Neural progenitor cell (in vitro differentiated cells): Measurements from ENCODE around the gene E2F6. TPM values are rescaled to one million over a fixed set of nuclear protein-coding genes. Genes with fewer than 3 reads are reported as not detected.

Experiments used
- DNase-seq: peaks from one replicate; pipeline ENCODE4 v3.0.0-alpha.2; 2016; ENCODE audit warnings: low spot score
- H2AFZ ChIP-seq: fragments of 200-600 bp; sonication (generic); replicated peaks from 2 replicates; pipeline ENCODE4 v1.6.1; 2016; ENCODE audit warnings: antibody characterized with exemption
- H3F3A ChIP-seq: fragments of 200-600 bp; sonication (generic); 2 replicates; pipeline ENCODE4 v1.6.1; 2016; ENCODE audit warnings: antibody characterized with exemption, low read depth
- H3K27ac ChIP-seq: fragments of 200-600 bp; sonication (generic); 2 replicates; pipeline ENCODE4 v1.5.1; 2016; ENCODE audit warnings: mild to moderate bottlenecking
- H3K27me3 ChIP-seq: fragments of 200-600 bp; sonication (generic); 2 replicates; pipeline ENCODE4 v1.6.1; 2016; ENCODE audit warnings: mild to moderate bottlenecking, moderate library complexity
- H3K36me3 ChIP-seq: fragments of 200-600 bp; sonication (generic); 2 replicates; pipeline ENCODE4 v1.5.1; 2016
- H3K4me1 ChIP-seq: fragments of 200-600 bp; sonication (generic); 2 replicates; pipeline ENCODE4 v1.6.1; 2016; ENCODE audit warnings: mixed run types
- H3K4me2 ChIP-seq: fragments of 200-600 bp; sonication (generic); 2 replicates; pipeline ENCODE4 v1.6.1; 2016
- H3K4me3 ChIP-seq: fragments of 200-600 bp; sonication (generic); 2 replicates; pipeline ENCODE4 v1.5.1; 2016
- H3K79me2 ChIP-seq: fragments of 200-600 bp; sonication (generic); 2 replicates; pipeline ENCODE4 v1.6.1; 2016; ENCODE audit warnings: low read depth
- H3K9ac ChIP-seq: fragments of 200-600 bp; sonication (generic); 2 replicates; pipeline ENCODE4 v1.6.1; 2016
- H3K9me3 ChIP-seq: fragments of 200-600 bp; sonication (generic); 2 replicates; pipeline ENCODE4 v1.5.1; 2016; ENCODE audit warnings: low read depth
- H4K20me1 ChIP-seq: fragments of 200-600 bp; sonication (generic); 2 replicates; pipeline ENCODE4 v1.6.1; 2016; ENCODE audit warnings: low read depth
- H3K27ac Mint-ChIP-seq: 3 replicates; pipeline ENCODE4 v1.8.0; 2021; ENCODE audit warnings: mixed read lengths
- H3K27me3 Mint-ChIP-seq: 2 replicates; pipeline ENCODE4 v1.8.0; 2022; ENCODE audit warnings: low read depth, mild to moderate bottlenecking, inconsistent platforms, moderate library complexity, mixed read lengths; ENCODE audit not compliant: insufficient read depth
- H3K36me3 Mint-ChIP-seq: 3 replicates; pipeline ENCODE4 v1.8.0; 2021; ENCODE audit warnings: mixed read lengths
- H3K4me1 Mint-ChIP-seq: 3 replicates; pipeline ENCODE4 v1.8.0; 2021; ENCODE audit warnings: mixed read lengths
- H3K4me3 Mint-ChIP-seq: 3 replicates; pipeline ENCODE4 v1.8.0; 2021; ENCODE audit warnings: mild to moderate bottlenecking, moderate library complexity, mixed read lengths
- H3K9me3 Mint-ChIP-seq: 3 replicates; pipeline ENCODE4 v1.8.0; 2020; ENCODE audit warnings: mixed read lengths
- EZH2 ChIP-seq: fragments of 200-600 bp; sonication (generic); IDR thresholded peaks from 2 replicates; pipeline ENCODE4 v1.6.1; 2017; ENCODE audit warnings: antibody characterized with exemption, mild to moderate bottlenecking, moderate library complexity
- EZH2phosphoT487 ChIP-seq: fragments of 200-600 bp; sonication (generic); IDR thresholded peaks from 2 replicates; pipeline ENCODE4 v1.6.1; 2017; ENCODE audit warnings: antibody characterized with exemption
- total RNA-seq: library from RNA; depleted of rRNA; stranded (reverse); fragments of >200 nt; gene quantifications from 2 replicates; pipeline ENCODE4 v1.2.3, GENCODE V29; 2015; ENCODE audit warnings: low replicate concordance
- TF ChIP-seq, protein P1 (sequence below): fragments of 200-600 bp; sonication (generic); IDR thresholded peaks from 2 replicates; pipeline ENCODE4 v1.5.1; 2017; ENCODE audit warnings: antibody characterized with exemption, mild to moderate bottlenecking

The E2F6 gene
- total RNA-seq, 1 donor from 2014 or later = 36.3 TPM

DNA sequence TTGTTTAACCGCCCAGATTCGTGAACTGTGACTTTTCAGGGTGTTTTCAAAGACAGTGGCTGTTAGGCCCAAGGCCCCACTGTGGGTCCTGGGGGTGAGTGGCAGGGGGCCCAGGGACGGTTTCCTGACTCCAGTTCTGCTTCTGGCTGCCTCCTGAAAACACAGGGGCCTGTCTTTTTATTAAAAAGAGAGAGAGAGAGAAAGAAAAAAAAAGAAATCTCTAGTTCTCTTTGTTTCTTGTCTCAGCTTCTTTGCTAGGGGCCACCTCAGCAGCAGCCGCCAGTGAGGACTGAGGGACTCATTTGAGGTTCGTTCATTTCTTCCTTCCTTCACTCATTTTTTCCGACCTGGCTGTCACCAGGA lies 15.4 kb upstream of the E2F6 start:
- DNase-seq = peak; percentile 28
- peaks cover 36% of the 10 kb centered on the region for H3F3A ChIP-seq
- peaks cover 33% of the 10 kb centered on the region for H3K79me2 ChIP-seq
- peak overlapping the region; percentile 94 for H3K4me2 ChIP-seq
- peaks cover 61% of the 10 kb centered on the region for H3K4me1 Mint-ChIP-seq
- H3K27me3 Mint-ChIP-seq = peaks cover 9% of the 10 kb centered on the region
- peak overlapping the region; percentile 83 for H2AFZ ChIP-seq
- H3K27me3 ChIP-seq = peaks cover 28% of the 10 kb centered on the region
- H3K9me3 ChIP-seq = no peaks in the 10 kb centered on the region
- H3K36me3 Mint-ChIP-seq = peaks cover 23% of the 10 kb centered on the region
- peak overlapping the region; percentile 87 for H3K4me3 Mint-ChIP-seq
- H3K4me1 ChIP-seq = peaks cover 35% of the 10 kb centered on the region
- no peaks in the 10 kb centered on the region for H3K36me3 ChIP-seq
- H3K9me3 Mint-ChIP-seq = peaks cover 4% of the 10 kb centered on the region
- peak overlapping the region; percentile 84 for H3K4me3 ChIP-seq
- no peak overlapping the region for H3K27ac ChIP-seq
- TF ChIP-seq EZH2phosphoT487 = no peak
- no peak for TF ChIP-seq EZH2
- TF ChIP-seq, protein P1, sequence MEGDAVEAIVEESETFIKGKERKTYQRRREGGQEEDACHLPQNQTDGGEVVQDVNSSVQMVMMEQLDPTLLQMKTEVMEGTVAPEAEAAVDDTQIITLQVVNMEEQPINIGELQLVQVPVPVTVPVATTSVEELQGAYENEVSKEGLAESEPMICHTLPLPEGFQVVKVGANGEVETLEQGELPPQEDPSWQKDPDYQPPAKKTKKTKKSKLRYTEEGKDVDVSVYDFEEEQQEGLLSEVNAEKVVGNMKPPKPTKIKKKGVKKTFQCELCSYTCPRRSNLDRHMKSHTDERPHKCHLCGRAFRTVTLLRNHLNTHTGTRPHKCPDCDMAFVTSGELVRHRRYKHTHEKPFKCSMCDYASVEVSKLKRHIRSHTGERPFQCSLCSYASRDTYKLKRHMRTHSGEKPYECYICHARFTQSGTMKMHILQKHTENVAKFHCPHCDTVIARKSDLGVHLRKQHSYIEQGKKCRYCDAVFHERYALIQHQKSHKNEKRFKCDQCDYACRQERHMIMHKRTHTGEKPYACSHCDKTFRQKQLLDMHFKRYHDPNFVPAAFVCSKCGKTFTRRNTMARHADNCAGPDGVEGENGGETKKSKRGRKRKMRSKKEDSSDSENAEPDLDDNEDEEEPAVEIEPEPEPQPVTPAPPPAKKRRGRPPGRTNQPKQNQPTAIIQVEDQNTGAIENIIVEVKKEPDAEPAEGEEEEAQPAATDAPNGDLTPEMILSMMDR = no peak
- H4K20me1 ChIP-seq = peaks cover 9% of the 10 kb centered on the region
- H3K27ac Mint-ChIP-seq = peak overlapping the region; percentile 93
- H3K9ac ChIP-seq = no peak overlapping the region

DNA sequence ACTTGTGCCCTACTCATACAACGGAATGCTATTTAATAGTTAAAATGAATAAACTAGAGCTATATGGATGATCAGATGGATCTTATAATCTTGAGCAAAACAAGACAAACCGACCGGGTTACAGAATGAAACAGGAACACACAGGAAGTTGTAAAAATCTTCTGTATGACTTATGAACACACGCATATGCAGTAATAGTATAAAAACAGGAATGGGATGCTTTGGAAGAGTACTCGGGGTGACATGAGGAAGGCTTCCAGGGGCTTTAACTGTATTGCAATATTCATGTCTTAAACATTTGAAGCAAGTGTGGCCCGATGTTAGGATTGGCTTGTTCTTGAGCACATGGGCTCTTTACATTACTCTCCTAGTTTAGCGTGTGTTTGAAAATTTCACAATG lies 14.9 kb upstream of the E2F6 start:
- no peak overlapping the region for H3K27ac ChIP-seq
- H3K27me3 ChIP-seq = peaks cover 28% of the 10 kb centered on the region
- DNase-seq = no peak
- H3K36me3 ChIP-seq = no peaks in the 10 kb centered on the region
- TF ChIP-seq EZH2 = no peak
- no peak for TF ChIP-seq EZH2phosphoT487
- TF ChIP-seq, protein P1 = no peak
- peaks cover 60% of the 10 kb centered on the region for H3K4me1 Mint-ChIP-seq
- no peak overlapping the region for H2AFZ ChIP-seq
- peaks cover 7% of the 10 kb centered on the region for H4K20me1 ChIP-seq
- H3K36me3 Mint-ChIP-seq = peaks cover 18% of the 10 kb centered on the region
- peak overlapping the region; percentile 94 for H3K4me2 ChIP-seq
- no peaks in the 10 kb centered on the region for H3K9me3 ChIP-seq
- peaks cover 9% of the 10 kb centered on the region for H3K27me3 Mint-ChIP-seq
- peaks cover 28% of the 10 kb centered on the region for H3K79me2 ChIP-seq
- no peak overlapping the region for H3K9ac ChIP-seq
- H3K4me1 ChIP-seq = peaks cover 35% of the 10 kb centered on the region
- peaks cover 36% of the 10 kb centered on the region for H3F3A ChIP-seq
- H3K4me3 Mint-ChIP-seq = peak overlapping the region; percentile 87
- H3K9me3 Mint-ChIP-seq = peaks cover 1% of the 10 kb centered on the region
- no peak overlapping the region for H3K4me3 ChIP-seq
- H3K27ac Mint-ChIP-seq = peak overlapping the region; percentile 93

DNA sequence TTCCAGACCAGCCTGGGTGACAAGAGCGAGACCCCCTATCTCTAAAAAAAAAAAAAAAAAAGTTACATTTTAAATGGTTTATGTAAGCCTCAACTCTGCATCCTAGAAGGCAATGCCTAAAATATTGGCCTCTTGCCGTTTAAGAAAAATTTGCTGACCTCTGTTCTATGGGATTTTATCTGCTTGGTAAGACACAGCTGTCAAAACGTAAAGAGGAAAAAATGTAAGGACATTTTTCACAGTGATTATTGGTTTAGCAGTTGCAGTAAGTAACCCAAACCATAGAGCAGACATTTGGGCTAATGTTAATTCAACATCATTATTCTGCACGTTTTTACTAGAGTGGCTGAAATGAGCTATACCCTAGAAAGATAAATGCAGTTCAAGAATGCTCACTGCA lies 14.4 kb upstream of the E2F6 start:
- no peaks in the 10 kb centered on the region for H3K9me3 ChIP-seq
- H3K27ac ChIP-seq = no peak overlapping the region
- H2AFZ ChIP-seq = no peak overlapping the region
- H3K4me3 ChIP-seq = no peak overlapping the region
- peaks cover 23% of the 10 kb centered on the region for H3K79me2 ChIP-seq
- DNase-seq = no peak
- H4K20me1 ChIP-seq = peaks cover 3% of the 10 kb centered on the region
- H3F3A ChIP-seq = peaks cover 36% of the 10 kb centered on the region
- no peak overlapping the region for H3K9ac ChIP-seq
- H3K36me3 ChIP-seq = no peaks in the 10 kb centered on the region
- Mint-ChIP-seq H3K4me3 (peak overlapping the region; percentile 87), H3K27me3 (peaks cover 9% of the 10 kb centered on the region), H3K9me3 (no peaks in the 10 kb centered on the region), H3K36me3 (peaks cover 14% of the 10 kb centered on the region), H3K4me1 (peaks cover 55% of the 10 kb centered on the region), H3K27ac (peak overlapping the region; percentile 93)
- no peak overlapping the region for H3K4me2 ChIP-seq
- peaks cover 35% of the 10 kb centered on the region for H3K4me1 ChIP-seq
- TF ChIP-seq EZH2 = no peak
- no peak for TF ChIP-seq EZH2phosphoT487
- TF ChIP-seq, protein P1 = no peak
- peaks cover 28% of the 10 kb centered on the region for H3K27me3 ChIP-seq
